Measurements from ENCODE around the gene LIPM.

The LIPM gene

GRCh38 chr10:88802523-88803285, at the start of gene LIPM:
Gene LIPM (plus strand): TSS chr10:88802730. CDS start chr10:88802897, 167 bp downstream.
- DNase-seq = no peak

- DNase-seq = no peak
These were observed 48.2 kb upstream of the LIPM start for GRCh38 chr10:88754287-88754686.

- DNase-seq = no peak
These were observed 46.8 kb upstream of the LIPM start for GRCh38 chr10:88755753-88756152.

GRCh38 chr10:88756660-88757059, 45.9 kb upstream of the LIPM start:
- no peak for DNase-seq

GRCh38 chr10:88759366-88760101, 43.0 kb upstream of the LIPM start, which contains the start of gene LIPN:
Gene LIPN (plus strand): TSS chr10:88760020. CDS start chr10:88761406, 1,386 bp downstream.
- DNase-seq = no peak

GRCh38 chr10:88762906-88763305, 39.6 kb upstream of the LIPM start:
- no peak for DNase-seq

GRCh38 chr10:88763441-88763840, 39.1 kb upstream of the LIPM start:
- DNase-seq = no peak

GRCh38 chr10:88764110-88764509, 38.4 kb upstream of the LIPM start:
- DNase-seq = no peak

GRCh38 chr10:88765816-88766215, 36.7 kb upstream of the LIPM start:
- no peak for DNase-seq

GRCh38 chr10:88769384-88769783, 33.1 kb upstream of the LIPM start:
- DNase-seq = no peak

GRCh38 chr10:88781206-88781605, 21.3 kb upstream of the LIPM start:
- DNase-seq = no peak

GRCh38 chr10:88782222-88782621, 20.3 kb upstream of the LIPM start:
- DNase-seq = no peak

GRCh38 chr10:88783724-88784123, 18.8 kb upstream of the LIPM start:
- no peak for DNase-seq

GRCh38 chr10:88786032-88786770, 16.3 kb upstream of the LIPM start:
- DNase-seq = no peak

GRCh38 chr10:88787463-88787862, 15.1 kb upstream of the LIPM start:
- DNase-seq = no peak

GRCh38 chr10:88788924-88789323, 13.6 kb upstream of the LIPM start:
- DNase-seq = no peak

- no peak for DNase-seq
These were observed 10.6 kb upstream of the LIPM start for GRCh38 chr10:88791924-88792323.

GRCh38 chr10:88792661-88793060, 9.9 kb upstream of the LIPM start:
- DNase-seq = no peak

GRCh38 chr10:88793712-88794299, 8.7 kb upstream of the LIPM start:
- DNase-seq = no peak

- no peak for DNase-seq
These were observed 7.8 kb upstream of the LIPM start for GRCh38 chr10:88794731-88795130.

- DNase-seq = no peak
These were observed 2.1 kb upstream of the LIPM start for GRCh38 chr10:88800152-88801125.

GRCh38 chr10:88803641-88804040, 1.1 kb downstream of the LIPM start:
- no peak for DNase-seq
